H1 (cell line): ENCODE data around the gene PECR. TPM values are rescaled to one million over a fixed set of nuclear protein-coding genes. Genes with fewer than 3 reads are reported as not detected.

Source experiments
- CTCF ChIA-PET: fragments of 300-600 bp; sonication (Branson Sonifier 250); formaldehyde crosslinking; loops from one replicate; lab custom pipeline; 2021; ENCODE audit not compliant: partially characterized antibody; lab: Charles Lee
- POLR2A ChIA-PET: fragments of 300-600 bp; sonication (Branson Sonifier 250); formaldehyde crosslinking; loops from one replicate; lab custom pipeline; 2021; ENCODE audit warnings: inconsistent platforms; ENCODE audit not compliant: partially characterized antibody; lab: Charles Lee
- DNase-seq, 2 experiments: peaks; one replicate each; pipeline versions ENCODE4 v3.0.0 to v3.0.0-alpha.2; 2010 to 2022; ENCODE audit warnings: low spot score in 2 of 2, low read depth in 1 of 2, mixed read lengths in 1 of 2
- FAIRE-seq: peaks from 2 replicates; lab custom pipeline; 2011; peaks lifted over from hg19 to GRCh38; lab: Jason Lieb, UNC
- H2AFZ ChIP-seq: 2 replicates; pipeline ENCODE4 v1.8.1; 2012; ENCODE audit warnings: low read length, inconsistent platforms
- H2AK5ac ChIP-seq: 2 replicates; pipeline ENCODE4 v1.6.1; 2013; ENCODE audit warnings: low read depth, low read length
- H2BK120ac ChIP-seq: replicated peaks from 2 replicates; pipeline ENCODE3; 2013; ENCODE audit warnings: low read depth, low read length, inconsistent platforms
- H2BK12ac ChIP-seq: 2 replicates; pipeline ENCODE4 v1.6.1; 2013; ENCODE audit warnings: low read depth, low read length
- H2BK15ac ChIP-seq: 2 replicates; pipeline ENCODE4 v1.6.1; 2013; ENCODE audit warnings: low read length
- H2BK20ac ChIP-seq: 2 replicates; pipeline ENCODE4 v1.6.1; 2013; ENCODE audit warnings: low read length
- H2BK5ac ChIP-seq: 2 replicates; pipeline ENCODE4 v1.6.1; 2013; ENCODE audit warnings: low read depth, low read length
- H3K14ac ChIP-seq: 2 replicates; pipeline ENCODE4 v1.6.1; 2013; ENCODE audit warnings: inconsistent platforms; ENCODE audit not compliant: insufficient read length
- H3K18ac ChIP-seq: 2 replicates; pipeline ENCODE4 v1.6.1; 2013; ENCODE audit warnings: low read length; ENCODE audit errors: extremely low read depth
- H3K23ac ChIP-seq: 2 replicates; pipeline ENCODE4 v1.6.1; 2013; ENCODE audit warnings: inconsistent platforms; ENCODE audit not compliant: insufficient read length
- H3K23me2 ChIP-seq: 2 replicates; pipeline ENCODE4 v1.6.1; 2013; ENCODE audit warnings: low read depth, low read length
- H3K27ac ChIP-seq: 2 replicates; pipeline ENCODE4 v1.6.1; 2011; ENCODE audit warnings: low read depth, low read length, inconsistent platforms
- H3K27me3 ChIP-seq, 4 experiments: replicated peaks in 1 of 4; 1 replicate in 1 of 4; 2 replicates in 3 of 4; pipeline versions ENCODE4 v1.6.1 to v1.8.1; 2011 to 2013; ENCODE audit warnings: low read length in 3 of 4, mild to moderate bottlenecking in 3 of 4, inconsistent platforms in 2 of 4, mixed read lengths in 2 of 4, moderate library complexity in 1 of 4; ENCODE audit not compliant: control insufficient read depth in 3 of 4, insufficient read depth in 3 of 4; ENCODE audit errors: extremely low read depth in 1 of 4
- H3K36me3 ChIP-seq, 4 experiments: 2 replicates each; pipeline versions ENCODE4 v1.6.1 to v1.8.1; 2011 to 2013; ENCODE audit warnings: mild to moderate bottlenecking in 4 of 4, low read length in 3 of 4, moderate library complexity in 2 of 4, control low read depth in 1 of 4, inconsistent platforms in 1 of 4; ENCODE audit not compliant: insufficient read depth in 4 of 4, control insufficient read depth in 2 of 4
- H3K4ac ChIP-seq: replicated peaks from 2 replicates; pipeline ENCODE3; 2013; ENCODE audit warnings: low read length, low read depth, mixed read lengths, inconsistent platforms; ENCODE audit not compliant: insufficient read length
- H3K4me1 ChIP-seq, 4 experiments: replicated peaks in 1 of 4; 1 replicate in 1 of 4; 2 replicates in 3 of 4; pipeline versions ENCODE4 v1.6.1 to v1.8.1; 2011 to 2013; ENCODE audit warnings: low read length in 3 of 4, inconsistent platforms in 2 of 4, mixed read lengths in 1 of 4; ENCODE audit not compliant: insufficient read depth in 4 of 4, control insufficient read depth in 3 of 4
- H3K4me2 ChIP-seq, 2 experiments: 2 replicates each; pipeline versions ENCODE4 v1.6.1 to v1.8.1; 2011 to 2013; ENCODE audit warnings: low read depth in 2 of 2, low read length in 2 of 2, control low read depth in 1 of 2, inconsistent platforms in 1 of 2, mild to moderate bottlenecking in 1 of 2; ENCODE audit not compliant: insufficient read depth in 1 of 2
- H3K4me3 ChIP-seq, 4 experiments: fragments of 200-600, 300-600 bp in 1 of 4; sonication (generic), shearing (Covaris generic), sonication (Bioruptor Twin) in 1 of 4; 2 replicates each; pipeline versions ENCODE4 v1.5.1 to v1.8.1; 2011 to 2016; ENCODE audit warnings: low read length in 4 of 4, low read depth in 3 of 4, control low read depth in 2 of 4, inconsistent platforms in 2 of 4, mild to moderate bottlenecking in 2 of 4, mixed read lengths in 1 of 4, moderate library complexity in 1 of 4; ENCODE audit not compliant: insufficient read depth in 2 of 4; ENCODE audit errors: extremely low read depth in 1 of 4
- H3K56ac ChIP-seq: replicated peaks from 2 replicates; pipeline ENCODE3; 2013; ENCODE audit warnings: low read depth, mild to moderate bottlenecking, mixed read lengths, low read length, inconsistent platforms; ENCODE audit not compliant: insufficient read length
- H3K79me1 ChIP-seq: 2 replicates; pipeline ENCODE4 v1.6.1; 2013; ENCODE audit warnings: low read depth, low read length, control low read depth
- H3K79me2 ChIP-seq, 2 experiments: 2 replicates each; pipeline versions ENCODE4 v1.6.1 to v1.8.1; 2012 to 2013; ENCODE audit warnings: low read length in 2 of 2, mild to moderate bottlenecking in 2 of 2, inconsistent platforms in 1 of 2; ENCODE audit not compliant: insufficient read depth in 2 of 2, control insufficient read depth in 1 of 2
- H3K9ac ChIP-seq, 4 experiments: replicated peaks in 1 of 4; 1 replicate in 1 of 4; 2 replicates in 3 of 4; pipeline versions ENCODE4 v1.6.1 to v1.8.1; 2011 to 2013; ENCODE audit warnings: low read depth in 3 of 4, low read length in 3 of 4, control low read depth in 2 of 4, mild to moderate bottlenecking in 2 of 4, moderate library complexity in 2 of 4, inconsistent platforms in 1 of 4; ENCODE audit errors: extremely low read depth in 1 of 4
- H3K9me3 ChIP-seq, 2 experiments: 2 replicates each; pipeline versions ENCODE4 v1.6.1 to v1.8.1; 2012 to 2013; ENCODE audit warnings: mild to moderate bottlenecking in 2 of 2, moderate library complexity in 2 of 2, control low read depth in 1 of 2, inconsistent platforms in 1 of 2, low read depth in 1 of 2, low read length in 1 of 2, mixed read lengths in 1 of 2; ENCODE audit not compliant: insufficient read depth in 2 of 2
- H4K20me1 ChIP-seq, 2 experiments: replicated peaks in 1 of 2; 2 replicates each; pipeline versions ENCODE3 to v1.8.1; 2011 to 2013; ENCODE audit warnings: inconsistent platforms in 2 of 2, low read length in 2 of 2, mild to moderate bottlenecking in 1 of 2; ENCODE audit not compliant: insufficient read depth in 2 of 2, control insufficient read depth in 1 of 2
- H4K5ac ChIP-seq: 2 replicates; pipeline ENCODE4 v1.6.1; 2013; ENCODE audit warnings: low read length, low read depth, mixed read lengths, inconsistent platforms; ENCODE audit not compliant: insufficient read length
- H4K8ac ChIP-seq: 2 replicates; pipeline ENCODE4 v1.8.0; 2013; ENCODE audit warnings: mild to moderate bottlenecking, moderate library complexity, low read length, inconsistent platforms; ENCODE audit not compliant: insufficient read depth; ENCODE audit errors: extremely low read depth
- H4K91ac ChIP-seq: replicated peaks from 2 replicates; pipeline ENCODE3; 2013; ENCODE audit warnings: low read length, mixed read lengths, inconsistent platforms; ENCODE audit not compliant: insufficient read length
- BRCA1 ChIP-seq: IDR thresholded peaks from 2 replicates; pipeline ENCODE4 v1.6.1; 2012; ENCODE audit warnings: low read depth, low read length, improper control_type of control experiment
- CHD2 ChIP-seq: IDR thresholded peaks from 2 replicates; pipeline ENCODE4 v1.6.1; 2012; ENCODE audit warnings: low read length, improper control_type of control experiment
- CREB1 ChIP-seq: IDR thresholded peaks from 2 replicates; pipeline ENCODE4 v1.6.1; 2012; ENCODE audit warnings: inconsistent platforms
- EGR1 ChIP-seq: IDR thresholded peaks from 2 replicates; pipeline ENCODE4 v1.6.1; 2011; ENCODE audit warnings: low read depth, low read length, borderline replicate concordance
- EZH2 ChIP-seq: fragments of 200-600 bp; sonication (generic); IDR thresholded peaks from 2 replicates; pipeline ENCODE4 v1.7.1; 2012; ENCODE audit warnings: low read depth, mild to moderate bottlenecking, moderate library complexity, low read length, inconsistent platforms; ENCODE audit not compliant: severe bottlenecking
- GABPA ChIP-seq: IDR thresholded peaks from 2 replicates; pipeline ENCODE4 v1.6.1; 2011; ENCODE audit warnings: mild to moderate bottlenecking, low read length, moderate library complexity, borderline replicate concordance; ENCODE audit not compliant: insufficient read depth
- JUND ChIP-seq: IDR thresholded peaks from 2 replicates; pipeline ENCODE4 v1.6.1; 2011; ENCODE audit warnings: mild to moderate bottlenecking, improper control_type of control experiment, low read length
- KDM4A ChIP-seq: IDR thresholded peaks from one replicate; pipeline ENCODE4 v1.7.1; 2012; ENCODE audit warnings: low read depth, mild to moderate bottlenecking, moderate library complexity, low read length, inconsistent platforms; ENCODE audit not compliant: severe bottlenecking
- MAFK ChIP-seq: IDR thresholded peaks from 2 replicates; pipeline ENCODE4 v1.6.1; 2012; ENCODE audit warnings: low read depth, mild to moderate bottlenecking, improper control_type of control experiment, low read length
- POLR2A ChIP-seq, 2 experiments: IDR thresholded peaks; 1 replicate in 1 of 2; 2 replicates in 1 of 2; pipeline ENCODE4 v1.6.1; 2011; ENCODE audit warnings: low read depth in 2 of 2, low read length in 2 of 2, mild to moderate bottlenecking in 2 of 2; ENCODE audit errors: control extremely low read depth in 1 of 2
- POU5F1 ChIP-seq: IDR thresholded peaks from 2 replicates; pipeline ENCODE4 v1.6.1; 2011; ENCODE audit warnings: low read depth, mild to moderate bottlenecking, low read length, moderate library complexity
- RBBP5 ChIP-seq: IDR thresholded peaks from 2 replicates; pipeline ENCODE4 v1.7.1; 2012; ENCODE audit warnings: low read depth, mild to moderate bottlenecking, inconsistent platforms, low read length, moderate library complexity, borderline replicate concordance
- SUZ12 ChIP-seq: fragments of 200-600 bp; sonication (generic); IDR thresholded peaks from 2 replicates; pipeline ENCODE4 v1.6.1; 2012; ENCODE audit warnings: mild to moderate bottlenecking, inconsistent platforms, low read length, moderate library complexity, mixed read lengths
- TCF12 ChIP-seq: IDR thresholded peaks from 2 replicates; pipeline ENCODE4 v1.6.1; 2011; ENCODE audit warnings: low read depth, mild to moderate bottlenecking, low read length
- ZNF274 ChIP-seq: IDR thresholded peaks from 2 replicates; pipeline ENCODE4 v1.7.0; 2012; ENCODE audit warnings: low read length, borderline replicate concordance; ENCODE audit errors: extremely low read depth
- WGBS, 2 experiments: shearing (Covaris generic) in 1 of 2; methylation state at CpG; one replicate each; pipeline versions ENCODE4 v1.1.6 to v1.1.7; 2013 to 2015; ENCODE audit warnings: low lambda C conversion rate in 2 of 2, mixed read lengths in 2 of 2, inconsistent platforms in 1 of 2, low coverage in 1 of 2, missing lambda C conversion rate in 1 of 2; ENCODE audit not compliant: insufficient replicate concordance in 2 of 2, insufficient coverage in 1 of 2, insufficient read length in 1 of 2; ENCODE audit errors: extremely low coverage in 1 of 2, missing lambda C conversion rate in 1 of 2; 5-methylcytosine and 5-hydroxymethylcytosine counted together
- polyA plus RNA-seq, 7 experiments: library from polyadenylated mRNA; depleted of rRNA in 3 of 7; stranded (reverse) in 5 of 7; unstranded in 2 of 7; fragments of >200 nt in 5 of 7; fragments of 200-250 nt in 2 of 7; gene quantifications; 1 replicate in 5 of 7; 2 replicates in 1 of 7; 4 replicates in 1 of 7; pipeline versions ENCODE4 v1.2.1 to v1.2.3, GENCODE V29; 2011 to 2013; ENCODE audit warnings: missing spikeins in 2 of 7, mixed read lengths in 2 of 7
- total RNA-seq: library from RNA; stranded (reverse); fragmentation: NEBNext Ultra II Directional; extraction: Animal tissue kit (Norgen Biotek cat#: 25700); gene quantifications from 2 replicates; pipeline ENCODE4 v1.2.1, GENCODE V29; 2021

Gene PECR
- total and polyA plus RNA-seq, 2 of the 8 experiments (the other 6 are each of a cell fraction or from before 2014, with no cell fraction given) = 15.9 to 19.2 TPM

GRCh38 chr2:216055680-216056079, 25.9 kb downstream of the PECR start:
- Histone ChIP-seq H2BK12ac (no peak overlapping the region), H4K5ac (no peak overlapping the region), H3K23me2 (no peaks in the 10 kb centered on the region), H3K79me2 (no peaks in the 10 kb centered on the region), H3K9me3 (no peaks in the 10 kb centered on the region), H3K9ac (peak overlapping the region in 1 of 4 experiments; percentile 18; a peak in 1 of 7 replicates), H3K36me3 (peaks cover 0 to 4% (median 0%) of the 10 kb centered on the region in 4 experiments; a peak in 2 of 8 replicates), H3K14ac (no peak overlapping the region), H3K23ac (no peak overlapping the region), H4K20me1 (no peaks in the 10 kb centered on the region), H3K56ac (no peak overlapping the region), H2BK120ac (no peak overlapping the region), H2BK20ac (no peak overlapping the region), H4K91ac (no peak overlapping the region), H3K4me3 (no peak overlapping the region), H4K8ac (no peak overlapping the region), H3K4me1 (peaks cover 0 to 8% (median under 1%) of the 10 kb centered on the region in 4 experiments; a peak in 1 of 7 replicates), H3K79me1 (no peaks in the 10 kb centered on the region), H2BK15ac (no peak overlapping the region), H3K4me2 (no peak overlapping the region), H3K27me3 (no peaks in the 10 kb centered on the region), H3K27ac (no peak overlapping the region), H3K4ac (no peak overlapping the region), H3K18ac (no peak overlapping the region), H2BK5ac (no peak overlapping the region), H2AFZ (no peak overlapping the region), H2AK5ac (no peak overlapping the region)
- TF ChIP-seq SUZ12 (no peak), ZNF274 (no peak), BRCA1 (no peak), POLR2A (IDR thresholded peaks at IDR 0.05; ENCODE audit: control extremely low read depth in 1 of 2, low read depth in 2 of 2, low read length in 2 of 2) (no peak), RBBP5 (no peak), EZH2 (no peak), GABPA (no peak), KDM4A (no peak), EGR1 (no peak), JUND (no peak), CREB1 (no peak), CHD2 (no peak), POU5F1 (no peak), TCF12 (no peak), MAFK (no peak)
- FAIRE-seq = no peak
- no peak for DNase-seq
- CTCF ChIA-PET = interaction anchor here (3.4 kb wide), 1 partner anchor 20 kb away, joined by 19 read pairs; no protein-coding TSS in a partner anchor
- POLR2A ChIA-PET = interaction anchor here (1.0 to 1.1 kb wide), 2 partner anchors 10 to 26 kb away, joined by 3 read pairs; partner anchors contain the start of genes PECR and TMEM169
- WGBS, 2 experiments = 88% methylated on average over 4 of the region's 4 CpGs; no CpG with 5 or more reads in 1 of the 2 experiments
